ENCODE measurements around the gene APBA3.

DNA sequence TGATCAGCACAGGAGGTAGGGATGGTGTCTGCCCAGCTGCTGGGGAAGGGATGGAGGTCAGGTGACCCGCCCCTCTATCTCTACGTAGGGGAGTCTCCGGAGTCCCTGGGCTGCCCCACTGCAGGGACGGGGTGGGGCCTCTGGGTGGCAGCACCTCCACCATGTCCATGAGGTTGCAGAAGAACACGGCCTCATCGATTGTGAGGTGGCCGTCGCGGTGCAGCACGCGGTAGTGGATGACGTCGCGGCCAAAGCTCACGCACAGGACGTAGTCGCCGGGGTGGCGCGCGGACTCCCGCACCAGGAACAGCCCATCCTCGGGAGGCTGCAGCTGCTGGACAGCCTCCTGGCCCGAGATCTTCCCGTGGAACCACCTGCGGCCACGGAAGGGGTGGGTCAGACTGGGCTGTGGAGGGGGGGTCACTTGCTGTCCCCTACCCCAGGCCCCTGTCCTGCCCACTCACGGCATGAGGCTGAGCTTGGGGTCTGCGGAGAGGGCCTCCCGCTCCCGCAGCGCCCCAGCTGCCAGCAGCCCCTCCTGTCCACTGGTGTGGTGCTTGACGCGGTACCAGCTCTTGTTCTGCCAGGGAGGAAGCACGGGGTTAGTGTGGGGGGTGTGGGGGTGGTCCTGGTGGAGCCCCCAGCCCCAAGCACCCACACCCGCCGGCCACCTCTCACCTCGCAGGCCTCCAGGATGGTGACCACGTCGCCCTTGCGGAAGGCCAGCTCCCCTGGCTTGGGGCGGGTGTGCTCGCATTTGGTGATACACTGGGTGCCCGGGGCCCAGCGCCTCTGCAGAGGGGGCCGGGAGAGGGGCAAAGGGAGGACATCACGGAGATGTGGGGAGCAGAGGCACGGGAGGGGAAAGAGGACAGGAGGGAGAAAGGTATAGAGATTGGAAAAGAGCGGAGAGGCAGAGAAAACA, 22.4 kb upstream of the APBA3 start:
- no peak for TF ChIP-seq POLR2A (IDR thresholded peaks at IDR 0.05; ENCODE audit: extremely low read depth, insufficient read length)
- TF ChIP-seq MAX (IDR thresholded peaks at IDR 0.05; ENCODE audit: low read depth, low read length), result no peak

All from NB4 (cell line).